GM19467 (cell line): Measurements from ENCODE around the gene NEK7.
"Not testable (repeated sequence)": the region's sequence is repeated elsewhere in the genome, so short reads cannot be mapped to it uniquely, and the experiment has no call there.

Experiments used
- ATAC-seq: cut with Tn5 transposase; IDR thresholded peaks from one replicate; pipeline ENCODE4 v1.9.1; 2021; ENCODE audit warnings: mild to moderate bottlenecking, moderate library complexity; ENCODE audit not compliant: unreplicated experiment

Gene NEK7

DNA sequence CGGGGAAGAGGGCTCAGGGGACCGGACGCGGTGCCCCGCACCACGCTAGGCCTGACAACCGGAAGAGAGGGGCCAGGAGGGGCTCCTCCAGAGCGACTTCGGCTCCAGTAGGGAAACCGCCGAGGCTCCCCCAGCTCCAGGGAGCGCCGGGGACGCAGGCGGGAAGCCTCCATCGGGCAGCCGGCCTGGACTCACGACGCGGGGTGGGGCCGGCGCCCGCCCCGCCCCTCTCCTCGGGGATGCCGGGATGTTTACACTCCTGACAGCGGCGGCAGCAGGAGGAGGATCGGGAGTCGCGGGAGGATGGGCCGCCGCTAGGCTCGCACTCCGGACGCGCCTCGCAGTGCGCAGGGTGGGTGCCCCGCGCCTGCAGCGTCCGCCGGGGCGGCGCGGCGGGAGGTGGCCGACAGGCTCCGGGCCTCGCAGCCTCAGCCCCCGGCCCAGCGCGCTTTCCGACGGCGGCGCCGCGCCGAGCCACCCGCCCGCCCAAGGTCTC is at the start of gene NEK7:
Gene NEK7, plus strand, starts transcription at position 254 of the 496 bp plus-strand sequence. CDS start 75,583 bp downstream, outside the sequence.
- peak; percentile 46 for ATAC-seq

DNA sequence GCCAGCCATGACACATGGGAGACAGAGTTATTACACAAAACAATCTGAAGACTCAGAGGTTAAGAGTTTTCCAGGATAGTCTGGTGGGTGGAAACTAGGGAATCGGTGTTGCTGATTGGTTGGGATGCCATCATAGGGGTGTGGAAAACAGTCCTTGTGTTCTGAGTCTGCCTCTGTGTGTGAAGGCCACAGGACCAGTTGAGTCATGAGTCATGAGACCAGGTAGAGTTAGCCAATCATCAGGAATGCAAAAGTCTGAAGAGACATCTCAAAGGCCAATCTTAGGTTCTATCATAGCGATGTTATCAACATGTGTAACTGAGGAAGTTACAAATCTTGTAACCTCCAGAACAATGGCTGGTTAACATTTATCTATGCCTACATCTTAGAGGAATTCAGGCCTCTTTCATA is 49.7 kb upstream of the NEK7 start:
- ATAC-seq, result no peak

DNA sequence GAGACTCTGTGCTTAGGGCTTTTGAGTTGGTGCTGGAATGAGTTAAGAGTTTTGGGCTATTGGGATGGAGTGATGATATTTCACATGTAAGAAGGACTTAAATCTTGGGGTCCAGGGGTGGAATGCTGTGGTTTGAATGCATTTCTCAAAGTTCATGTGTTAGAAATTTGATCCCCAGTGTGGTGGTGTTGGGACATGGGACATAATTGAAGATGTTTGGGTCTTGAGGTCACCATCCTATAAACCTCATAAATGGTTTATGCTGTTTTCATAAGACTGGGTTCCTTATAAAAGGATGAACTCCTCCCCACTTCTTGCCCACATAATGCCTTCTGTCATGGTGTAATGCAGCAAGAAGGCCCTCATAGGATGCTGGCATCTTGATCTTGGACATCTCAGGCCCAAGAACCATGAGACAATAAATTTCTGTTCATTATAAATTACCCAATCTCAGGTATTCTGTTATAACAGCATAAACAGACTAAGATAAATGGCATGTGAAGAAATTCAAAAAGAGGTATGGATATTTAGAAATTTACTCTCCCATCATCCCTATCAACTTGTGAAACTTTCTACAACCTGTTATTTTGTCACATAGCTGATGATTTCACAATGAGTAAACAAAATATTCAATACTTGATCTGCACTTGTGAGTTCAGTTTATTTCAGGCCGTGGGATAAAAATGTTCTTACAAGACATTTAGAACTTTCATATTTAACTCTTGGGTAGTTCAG is 48.0 kb upstream of the NEK7 start:
- ATAC-seq, result no peak

GRCh38 chr1:198109371-198109715 is 47.5 kb upstream of the NEK7 start:
- ATAC-seq, result no peak

DNA sequence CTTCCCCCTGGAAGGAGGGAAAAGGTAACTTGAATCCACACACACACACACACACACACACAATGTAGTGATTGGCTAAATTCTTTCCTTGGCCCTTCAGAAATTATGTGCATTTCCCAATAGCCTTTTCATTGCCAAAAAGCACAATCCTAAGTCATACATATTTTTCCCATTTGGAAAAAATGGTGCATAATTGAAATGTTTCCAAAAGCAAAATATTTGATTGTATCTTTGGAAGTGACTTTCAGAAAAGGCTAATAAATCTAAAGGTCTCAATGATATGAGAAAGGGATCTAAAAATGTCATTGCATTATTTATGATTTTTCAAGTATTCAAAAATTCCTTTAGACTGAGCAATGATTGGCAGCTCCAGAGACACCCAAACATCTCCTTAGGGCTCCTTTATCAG is 43.5 kb upstream of the NEK7 start:
- ATAC-seq, result no peak

DNA sequence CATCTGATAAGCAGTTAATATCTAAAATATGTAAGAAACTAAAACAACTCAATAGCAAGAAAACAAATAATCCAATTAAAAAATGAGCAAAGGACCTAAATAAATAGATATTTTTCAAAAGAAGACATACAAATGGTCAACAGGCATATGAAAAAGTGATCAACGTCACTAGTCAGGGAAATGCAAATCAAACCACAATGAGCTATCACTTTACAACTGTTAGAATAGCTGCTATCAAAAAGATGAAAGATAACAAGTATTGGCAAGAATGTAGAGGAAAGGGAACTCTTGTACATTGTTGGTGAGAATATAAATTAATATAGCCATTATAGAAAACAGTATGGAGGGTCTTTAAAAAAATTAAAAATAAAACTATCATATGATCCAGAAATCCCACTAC is 40.7 kb upstream of the NEK7 start:
- ATAC-seq, result no peak

DNA sequence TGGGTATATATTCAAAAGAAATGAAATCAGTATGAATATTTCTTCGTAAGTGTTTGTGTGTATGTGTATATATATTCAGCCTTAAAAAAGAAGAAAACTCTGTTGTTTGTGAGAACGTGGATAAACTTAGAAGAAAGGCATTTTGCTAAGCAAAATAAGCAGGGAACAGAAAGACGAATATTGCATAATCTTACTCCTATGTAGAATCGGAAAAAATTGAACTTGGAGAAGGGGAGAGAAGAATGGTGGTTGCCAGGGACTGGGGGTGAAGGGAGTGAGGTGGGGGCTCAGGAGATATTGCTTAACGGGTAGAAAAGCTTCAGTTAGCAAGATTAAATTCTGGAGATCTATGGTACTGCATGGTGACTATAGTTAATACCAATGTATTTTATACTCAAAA is 40.3 kb upstream of the NEK7 start:
- no peak for ATAC-seq

- no peak for ATAC-seq
These were observed 39.5 kb upstream of the NEK7 start for GRCh38 chr1:198117267-198117666.

DNA sequence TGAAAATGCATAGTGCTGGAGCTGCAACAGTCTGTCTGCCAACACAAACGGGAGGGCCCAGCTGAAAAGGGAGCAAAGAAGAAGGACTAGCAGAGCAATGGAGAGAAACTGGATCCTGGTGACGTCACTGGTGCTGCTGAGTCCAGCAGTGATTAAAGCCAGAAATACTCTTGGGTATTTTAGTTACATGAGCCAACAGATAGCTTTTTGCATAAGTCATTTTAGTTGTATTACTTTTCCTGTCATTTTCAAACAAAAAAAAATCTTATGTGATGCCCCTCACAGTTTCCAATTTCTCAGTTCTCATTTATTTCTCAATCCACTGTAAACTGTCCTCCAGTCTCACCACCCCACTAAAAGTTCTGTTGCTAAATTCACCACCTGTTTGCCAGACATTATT is 38.7 kb upstream of the NEK7 start:
- ATAC-seq, result no peak

DNA sequence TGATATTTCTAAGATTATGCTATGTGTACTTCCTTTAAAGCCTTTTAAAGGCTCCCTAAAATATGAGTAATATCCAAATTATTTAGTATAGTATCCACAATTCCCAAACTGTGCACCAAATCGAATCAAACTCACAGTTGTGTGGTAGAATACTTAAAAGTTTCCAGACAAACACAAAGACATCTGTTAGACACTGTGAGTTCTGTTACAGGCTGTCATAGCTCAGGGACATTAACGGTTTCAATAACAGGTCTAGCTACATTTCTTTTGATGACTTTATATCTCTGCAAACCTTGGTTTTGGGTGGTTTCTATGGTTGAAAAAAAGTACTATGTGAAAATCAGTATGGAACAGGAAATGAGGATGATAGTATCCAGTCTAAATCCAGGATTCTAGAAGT is 36.9 kb upstream of the NEK7 start:
- ATAC-seq, result no peak

DNA sequence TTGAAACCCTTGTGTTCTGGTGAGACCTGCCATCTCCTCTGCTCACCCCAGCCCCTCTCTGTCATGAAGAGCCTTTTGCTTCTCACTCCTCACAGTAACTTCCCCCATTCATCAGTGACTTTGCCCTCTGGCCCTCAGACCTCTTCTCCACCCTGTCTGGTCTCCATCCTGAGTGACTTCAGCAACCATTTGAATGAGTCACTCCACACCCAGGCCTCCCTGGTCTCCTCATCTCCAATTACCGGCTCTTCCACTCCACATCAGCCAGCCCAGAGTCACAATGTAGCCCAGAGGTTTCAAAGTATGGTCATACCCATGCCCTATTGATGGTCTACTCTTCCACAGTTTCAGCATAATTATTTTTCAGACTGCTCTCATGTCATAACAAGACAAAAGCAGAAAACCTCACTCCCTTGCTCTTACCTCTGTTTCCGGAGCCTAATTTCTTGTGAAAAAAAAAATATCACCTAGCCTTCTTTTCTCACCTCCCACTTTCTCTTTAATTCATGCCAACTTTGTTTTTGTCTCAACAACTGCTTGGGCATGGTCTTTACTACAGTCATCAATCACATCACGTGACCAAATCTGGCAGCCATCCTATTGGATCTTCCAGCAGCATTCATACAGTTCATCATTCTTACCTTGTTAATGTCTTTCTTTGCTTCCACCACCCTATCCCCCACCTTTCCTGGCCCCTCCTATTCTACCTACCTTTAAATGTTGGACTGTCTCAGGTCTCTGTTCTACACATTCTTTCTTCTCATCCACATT is 35.6 kb upstream of the NEK7 start:
- ATAC-seq, result no peak

DNA sequence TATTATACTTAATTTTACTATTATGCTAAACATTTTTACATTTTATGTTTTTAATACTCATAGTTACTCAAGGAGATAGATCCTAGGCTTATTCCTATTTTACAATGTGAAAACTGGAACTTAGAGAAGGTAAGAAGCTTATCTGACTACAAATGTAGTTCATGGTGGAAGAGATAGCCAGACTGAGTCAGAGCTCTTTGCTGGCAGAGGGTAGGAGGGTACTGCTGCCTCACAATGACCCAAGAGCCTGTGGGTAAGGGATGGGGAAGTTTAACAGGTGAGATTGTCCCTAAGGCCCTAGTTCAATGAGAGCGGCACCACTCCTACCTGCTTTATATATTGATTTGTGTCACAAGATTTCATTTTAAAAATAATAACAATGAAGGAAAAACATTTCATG is 34.1 kb upstream of the NEK7 start:
- ATAC-seq, result no peak

DNA sequence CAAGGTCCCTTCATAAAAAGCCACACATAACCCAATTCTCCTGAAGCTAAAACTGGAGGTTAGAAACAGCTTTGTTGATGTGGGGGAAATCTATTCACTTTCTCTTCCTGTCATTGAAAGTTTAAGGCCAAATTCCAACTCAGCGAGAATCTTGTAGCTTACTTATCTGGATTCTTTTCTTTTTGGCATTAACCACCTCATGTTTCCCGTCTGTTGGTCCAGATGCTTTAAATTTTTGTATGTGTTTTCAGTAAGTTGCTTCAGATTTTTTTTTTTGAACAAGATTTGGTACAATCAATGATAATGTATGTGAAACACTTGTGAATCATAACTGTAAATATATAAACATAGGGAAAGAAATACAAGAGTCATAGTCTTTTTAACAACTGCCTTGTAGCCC is 33.7 kb upstream of the NEK7 start:
- no peak for ATAC-seq

DNA sequence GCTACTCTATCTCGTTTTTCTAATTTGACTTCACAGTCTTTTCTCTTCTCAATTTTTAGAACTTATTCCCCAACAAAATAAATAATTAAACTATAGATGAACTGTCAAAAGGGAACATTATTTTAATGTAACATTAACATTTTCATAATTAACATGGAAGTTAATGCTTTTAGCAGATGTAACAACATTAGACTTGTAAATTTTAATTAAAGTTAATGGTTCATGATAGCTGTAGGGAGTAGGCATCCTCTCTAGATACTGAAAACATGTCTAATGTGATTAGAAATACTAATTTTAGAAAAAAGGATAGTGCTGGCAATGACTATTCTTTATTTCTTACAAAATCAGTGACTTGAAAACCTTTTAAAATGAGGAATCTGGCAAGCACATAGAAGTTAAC is 32.1 kb upstream of the NEK7 start:
- ATAC-seq, result no peak

DNA sequence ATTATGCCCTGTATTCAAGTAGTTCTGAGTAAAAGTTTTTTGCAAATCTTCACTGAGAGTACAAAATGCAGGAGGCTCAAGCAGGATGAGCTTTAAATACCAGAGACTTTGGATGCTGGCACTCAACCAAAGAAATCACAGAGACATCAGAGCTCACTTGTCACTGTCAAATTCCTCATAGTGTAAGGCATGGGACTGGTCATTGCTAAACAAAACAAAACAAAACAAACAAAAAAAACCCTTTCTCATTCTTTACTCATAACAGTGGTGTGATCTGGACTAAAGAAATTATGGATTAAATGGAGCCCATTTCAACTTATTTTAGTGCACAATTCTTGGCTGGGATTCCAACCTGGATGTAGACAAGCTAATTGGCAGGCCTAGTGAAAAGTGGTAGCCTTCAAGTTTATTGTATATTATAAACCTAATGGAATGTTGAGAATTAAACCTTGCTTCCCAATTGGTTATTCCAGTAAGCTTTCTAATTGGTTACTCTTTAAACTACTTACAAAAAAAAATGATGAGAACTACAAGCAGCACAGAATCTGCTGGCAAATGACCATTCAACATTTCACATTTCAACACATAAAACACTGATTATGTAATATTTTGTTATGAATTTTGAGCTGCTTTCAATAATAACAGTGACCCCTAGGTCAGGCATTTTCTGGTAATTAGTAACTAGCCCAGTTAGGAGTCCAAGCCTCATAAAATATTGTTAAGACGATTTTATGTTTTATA is 30.6 kb upstream of the NEK7 start:
- ATAC-seq, result no peak

DNA sequence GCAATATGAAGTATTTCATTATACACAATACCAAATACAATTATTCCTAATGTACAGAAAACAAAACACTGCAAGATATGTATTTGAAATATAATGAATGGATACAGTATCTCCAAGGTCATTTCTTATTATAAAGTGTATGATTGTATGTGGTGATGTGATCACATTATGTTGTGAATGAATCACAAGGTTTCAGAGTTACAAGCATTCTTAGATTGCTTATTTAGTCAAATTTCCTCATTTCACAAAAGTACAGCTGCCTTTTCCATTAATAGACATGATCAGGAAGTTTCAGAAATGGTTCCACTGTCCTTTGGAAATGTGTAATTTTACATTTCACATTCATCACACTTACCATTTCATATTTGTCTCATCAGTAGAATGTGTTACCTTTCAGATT is 28.3 kb upstream of the NEK7 start:
- no peak for ATAC-seq

DNA sequence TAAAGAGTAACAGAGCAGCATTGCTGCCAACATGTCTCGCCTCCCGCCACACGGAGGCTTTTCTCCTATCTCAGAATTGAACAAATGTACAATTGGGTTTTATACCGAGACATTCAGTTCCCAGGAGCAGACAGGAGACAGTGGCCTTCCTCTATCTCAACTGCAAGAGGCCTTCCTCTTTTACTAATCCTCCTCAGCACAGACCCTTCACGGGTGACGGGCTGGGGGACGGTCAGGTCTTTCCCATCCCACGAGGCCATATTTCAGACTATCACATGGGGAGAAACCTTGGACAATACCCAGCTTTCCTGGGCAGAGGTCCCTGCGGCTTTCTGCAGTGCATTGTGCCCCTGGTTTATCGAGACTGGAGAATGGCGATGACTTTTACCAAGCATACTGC is 26.7 kb upstream of the NEK7 start:
- ATAC-seq, result not testable (repeated sequence)

GRCh38 chr1:198132060-198132781 is 24.6 kb upstream of the NEK7 start:
- no peak for ATAC-seq

- ATAC-seq, result no peak
These were observed 22.5 kb upstream of the NEK7 start for GRCh38 chr1:198134252-198134651.

DNA sequence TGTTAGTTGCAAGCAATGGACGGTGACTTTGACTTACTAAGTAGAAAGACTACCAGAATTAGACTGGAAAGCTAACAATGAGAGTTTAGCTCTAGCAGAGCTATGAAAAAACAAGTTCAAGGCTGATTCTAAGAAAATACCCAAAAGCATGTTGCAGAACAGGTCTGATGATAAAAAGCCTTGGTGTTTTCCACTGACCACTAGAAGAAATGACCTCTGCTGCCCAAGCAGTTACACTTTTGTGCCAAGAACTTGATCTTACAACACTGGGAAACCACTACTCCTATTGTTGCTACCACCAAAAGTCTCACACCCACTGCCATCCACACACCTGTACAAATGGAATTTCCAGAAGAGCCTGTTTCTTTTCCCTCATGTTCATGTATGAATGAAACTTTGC is 21.4 kb upstream of the NEK7 start:
- no peak for ATAC-seq
